DND-41 (cell line): ENCODE data around the gene MYL6.

ENCODE experiments used
- EZH2 ChIP-seq: IDR thresholded peaks from 3 replicates; pipeline ENCODE4 v1.6.1; 2012; ENCODE audit warnings: borderline replicate concordance, low read depth, mild to moderate bottlenecking, moderate library complexity, low read length, inconsistent platforms; ENCODE audit not compliant: severe bottlenecking
- TF ChIP-seq, protein P1 (sequence below): IDR thresholded peaks from 2 replicates; pipeline ENCODE4 v1.5.1; 2012; ENCODE audit warnings: borderline replicate concordance, low read length, moderate library complexity, mild to moderate bottlenecking; ENCODE audit not compliant: poor library complexity, severe bottlenecking; ENCODE audit errors: extremely low read depth

- TF ChIP-seq, protein P1, sequence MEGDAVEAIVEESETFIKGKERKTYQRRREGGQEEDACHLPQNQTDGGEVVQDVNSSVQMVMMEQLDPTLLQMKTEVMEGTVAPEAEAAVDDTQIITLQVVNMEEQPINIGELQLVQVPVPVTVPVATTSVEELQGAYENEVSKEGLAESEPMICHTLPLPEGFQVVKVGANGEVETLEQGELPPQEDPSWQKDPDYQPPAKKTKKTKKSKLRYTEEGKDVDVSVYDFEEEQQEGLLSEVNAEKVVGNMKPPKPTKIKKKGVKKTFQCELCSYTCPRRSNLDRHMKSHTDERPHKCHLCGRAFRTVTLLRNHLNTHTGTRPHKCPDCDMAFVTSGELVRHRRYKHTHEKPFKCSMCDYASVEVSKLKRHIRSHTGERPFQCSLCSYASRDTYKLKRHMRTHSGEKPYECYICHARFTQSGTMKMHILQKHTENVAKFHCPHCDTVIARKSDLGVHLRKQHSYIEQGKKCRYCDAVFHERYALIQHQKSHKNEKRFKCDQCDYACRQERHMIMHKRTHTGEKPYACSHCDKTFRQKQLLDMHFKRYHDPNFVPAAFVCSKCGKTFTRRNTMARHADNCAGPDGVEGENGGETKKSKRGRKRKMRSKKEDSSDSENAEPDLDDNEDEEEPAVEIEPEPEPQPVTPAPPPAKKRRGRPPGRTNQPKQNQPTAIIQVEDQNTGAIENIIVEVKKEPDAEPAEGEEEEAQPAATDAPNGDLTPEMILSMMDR, result peak; percentile 92
- TF ChIP-seq EZH2, result no peak
Observed at GRCh38 chr12:56193025-56193578, 34.9 kb downstream of the MYL6 start.
